Measurements from ENCODE around the gene UTRN. TPM values are rescaled to one million over a fixed set of nuclear protein-coding genes. Genes with fewer than 3 reads are reported as not detected.
A peak's percentile ranks its signal among the peaks of the same experiment; 100 is the strongest.

Gene UTRN
- total RNA-seq, 1 donor from 2014 or later = 249 TPM

GRCh38 chr6:144277174-144277573 is 8.0 kb upstream of the UTRN start:
- no peaks in the 10 kb centered on the region for H3K9me3 Mint-ChIP-seq (ENCODE audit: low read depth)
- H3K4me3 Mint-ChIP-seq (ENCODE audit: low read depth) = no peak overlapping the region
- H3K27me3 Mint-ChIP-seq = no peaks in the 10 kb centered on the region
- DNase-seq (ENCODE audit: low spot score, unreplicated experiment) = no peak
- no peak overlapping the region for H3K27ac Mint-ChIP-seq
- peaks cover 5% of the 10 kb centered on the region for H3K4me1 Mint-ChIP-seq (ENCODE audit: low read depth)
- TF ChIP-seq CTCF (IDR thresholded peaks at IDR 0.05; ENCODE audit: unreplicated experiment) = no peak
- peaks cover 4% of the 10 kb centered on the region for H3K36me3 Mint-ChIP-seq (ENCODE audit: insufficient read depth)

GRCh38 chr6:144277605-144278227 is 7.4 kb upstream of the UTRN start:
- Mint-ChIP-seq H3K27me3 (no peaks in the 10 kb centered on the region), H3K27ac (no peak overlapping the region), H3K36me3 (ENCODE audit: insufficient read depth) (peaks cover 4% of the 10 kb centered on the region), H3K4me3 (ENCODE audit: low read depth) (no peak overlapping the region), H3K4me1 (ENCODE audit: low read depth) (peaks cover 5% of the 10 kb centered on the region), H3K9me3 (ENCODE audit: low read depth) (no peaks in the 10 kb centered on the region)
- TF ChIP-seq CTCF (IDR thresholded peaks at IDR 0.05; ENCODE audit: unreplicated experiment) = no peak
- DNase-seq (ENCODE audit: low spot score, unreplicated experiment) = no peak

GRCh38 chr6:144278659-144279314 is 6.3 kb upstream of the UTRN start:
- no peak overlapping the region for H3K27ac Mint-ChIP-seq

GRCh38 chr6:144279484-144280150 is 5.5 kb upstream of the UTRN start:
- peaks cover 15% of the 10 kb centered on the region for H3K4me1 Mint-ChIP-seq (ENCODE audit: low read depth)
- no peak for DNase-seq (ENCODE audit: low spot score, unreplicated experiment)
- no peak overlapping the region for H3K4me3 Mint-ChIP-seq (ENCODE audit: low read depth)
- TF ChIP-seq CTCF (IDR thresholded peaks at IDR 0.05; ENCODE audit: unreplicated experiment) = no peak
- H3K27ac Mint-ChIP-seq = no peak overlapping the region
- H3K27me3 Mint-ChIP-seq = no peaks in the 10 kb centered on the region
- no peaks in the 10 kb centered on the region for H3K9me3 Mint-ChIP-seq (ENCODE audit: low read depth)
- peaks cover 4% of the 10 kb centered on the region for H3K36me3 Mint-ChIP-seq (ENCODE audit: insufficient read depth)

More at GRCh38 chr6:144278659-144279314, 6.3 kb upstream of the UTRN start:
- TF ChIP-seq CTCF (IDR thresholded peaks at IDR 0.05; ENCODE audit: unreplicated experiment) = no peak
- DNase-seq (ENCODE audit: low spot score, unreplicated experiment) = no peak
- H3K4me1 Mint-ChIP-seq (ENCODE audit: low read depth) = peaks cover 10% of the 10 kb centered on the region
- peaks cover 4% of the 10 kb centered on the region for H3K36me3 Mint-ChIP-seq (ENCODE audit: insufficient read depth)
- no peaks in the 10 kb centered on the region for H3K27me3 Mint-ChIP-seq
- H3K4me3 Mint-ChIP-seq (ENCODE audit: low read depth) = no peak overlapping the region
- no peaks in the 10 kb centered on the region for H3K9me3 Mint-ChIP-seq (ENCODE audit: low read depth)

GRCh38 chr6:144283646-144284477 is 1.3 kb upstream of the UTRN start:
- H3K4me3 Mint-ChIP-seq (ENCODE audit: low read depth) = peak overlapping the region; percentile 100
- H3K27ac Mint-ChIP-seq = peak overlapping the region; percentile 100
- peaks cover 24% of the 10 kb centered on the region for H3K4me1 Mint-ChIP-seq (ENCODE audit: low read depth)
- no peak for DNase-seq (ENCODE audit: low spot score, unreplicated experiment)
- H3K36me3 Mint-ChIP-seq (ENCODE audit: insufficient read depth) = peaks cover 7% of the 10 kb centered on the region
- no peaks in the 10 kb centered on the region for H3K9me3 Mint-ChIP-seq (ENCODE audit: low read depth)
- peak; percentile 46 for TF ChIP-seq CTCF (IDR thresholded peaks at IDR 0.05; ENCODE audit: unreplicated experiment)
- no peaks in the 10 kb centered on the region for H3K27me3 Mint-ChIP-seq

All from progenitor cell of endocrine pancreas (in vitro differentiated cells).